GM23248 (cell line): ENCODE measurements around the gene PGD. TPM values are rescaled to one million over a fixed set of nuclear protein-coding genes. Genes with fewer than 3 reads are reported as not detected.
"Not testable (repeated sequence)": the region's sequence is repeated elsewhere in the genome, so short reads cannot be mapped to it uniquely, and the experiment has no call there.

Experiments
- DNase-seq: peaks from one replicate; pipeline ENCODE4 v3.0.0-alpha.2; 2015
- H2AFZ ChIP-seq: fragments of 200-600 bp; sonication (generic); 2 replicates; pipeline ENCODE4 v1.6.1; 2016; ENCODE audit warnings: antibody characterized with exemption
- H3F3A ChIP-seq: fragments of 200-600 bp; sonication (generic); 2 replicates; pipeline ENCODE4 v1.6.1; 2016; ENCODE audit warnings: mild to moderate bottlenecking, antibody characterized with exemption, mixed run types; ENCODE audit not compliant: insufficient read depth
- H3K27ac ChIP-seq: fragments of 200-600 bp; sonication (generic); 2 replicates; pipeline ENCODE4 v1.5.1; 2016; ENCODE audit warnings: mild to moderate bottlenecking
- H3K27me3 ChIP-seq: fragments of 200-600 bp; sonication (generic); replicated peaks from 2 replicates; pipeline ENCODE4 v1.6.1; 2016; ENCODE audit warnings: mild to moderate bottlenecking; ENCODE audit not compliant: insufficient read depth
- H3K36me3 ChIP-seq: fragments of 200-600 bp; sonication (generic); 2 replicates; pipeline ENCODE4 v1.6.1; 2016; ENCODE audit warnings: low read depth, mild to moderate bottlenecking
- H3K4me1 ChIP-seq: fragments of 200-600 bp; sonication (generic); 2 replicates; pipeline ENCODE4 v1.6.1; 2016; ENCODE audit warnings: mild to moderate bottlenecking; ENCODE audit not compliant: insufficient read depth
- H3K4me2 ChIP-seq: fragments of 200-600 bp; sonication (generic); one replicate; pipeline ENCODE4 v1.6.1; 2016; ENCODE audit warnings: mild to moderate bottlenecking; ENCODE audit not compliant: unreplicated experiment
- H3K4me3 ChIP-seq: fragments of 200-600 bp; sonication (generic); 2 replicates; pipeline ENCODE4 v1.5.1; 2016; ENCODE audit warnings: mild to moderate bottlenecking
- H3K79me2 ChIP-seq: fragments of 200-600 bp; sonication (generic); 2 replicates; pipeline ENCODE4 v1.6.1; 2016; ENCODE audit warnings: mild to moderate bottlenecking; ENCODE audit not compliant: insufficient read depth
- H3K9ac ChIP-seq: fragments of 200-600 bp; sonication (generic); 2 replicates; pipeline ENCODE4 v1.6.1; 2016; ENCODE audit warnings: mild to moderate bottlenecking
- H3K9me2 ChIP-seq: fragments of 200-600 bp; sonication (generic); 2 replicates; pipeline ENCODE4 v1.6.1; 2016; ENCODE audit warnings: mixed run types, mild to moderate bottlenecking, moderate library complexity; ENCODE audit not compliant: insufficient read depth
- H3K9me3 ChIP-seq: fragments of 200-600 bp; sonication (generic); one replicate; pipeline ENCODE4 v1.6.1; 2017; ENCODE audit warnings: low read depth
- H4K20me1 ChIP-seq: fragments of 200-600 bp; sonication (generic); 2 replicates; pipeline ENCODE4 v1.6.0; 2016; ENCODE audit not compliant: insufficient read depth
- EZH2 ChIP-seq: fragments of 200-600 bp; sonication (generic); IDR thresholded peaks from 2 replicates; pipeline ENCODE4 v1.6.1; 2018; ENCODE audit warnings: antibody characterized with exemption, mild to moderate bottlenecking; ENCODE audit not compliant: insufficient read depth, poor library complexity, severe bottlenecking
- EZH2phosphoT487 ChIP-seq: fragments of 200-600 bp; sonication (generic); IDR thresholded peaks from 2 replicates; pipeline ENCODE4 v1.6.1; 2018; ENCODE audit warnings: antibody characterized with exemption, moderate library complexity, mild to moderate bottlenecking, low read depth; ENCODE audit not compliant: insufficient read depth
- WGBS, 2 experiments: methylation state at CpG; one replicate each; pipeline ENCODE4 v1.1.6; 2015 to 2017; ENCODE audit warnings: low lambda C conversion rate in 2 of 2, low coverage in 1 of 2; ENCODE audit errors: missing lambda C conversion rate in 2 of 2; 5-methylcytosine and 5-hydroxymethylcytosine counted together
- in situ Hi-C: fragments of 300-500 bp; cut with MboI; formaldehyde crosslinking; loops from 2 replicates; pipeline ENCODE4 v1.15.0; 2020
- polyA plus RNA-seq: library from polyadenylated mRNA; unstranded; fragments of >200 nt; fragmentation: Nextera tagmentation; extraction: Ambion mirVana; gene quantifications from 2 replicates; pipeline ENCODE4 v1.2.1, GENCODE V29; 2016
- total RNA-seq: library from RNA; depleted of rRNA; stranded (reverse); fragments of >200 nt; shearing (Covaris generic); gene quantifications from 2 replicates; pipeline ENCODE4 v1.2.3, GENCODE V29; 2014

Gene PGD
- total and polyA plus RNA-seq, 2 experiments from 2014 or later, result 51.7 to 61.4 TPM

DNA sequence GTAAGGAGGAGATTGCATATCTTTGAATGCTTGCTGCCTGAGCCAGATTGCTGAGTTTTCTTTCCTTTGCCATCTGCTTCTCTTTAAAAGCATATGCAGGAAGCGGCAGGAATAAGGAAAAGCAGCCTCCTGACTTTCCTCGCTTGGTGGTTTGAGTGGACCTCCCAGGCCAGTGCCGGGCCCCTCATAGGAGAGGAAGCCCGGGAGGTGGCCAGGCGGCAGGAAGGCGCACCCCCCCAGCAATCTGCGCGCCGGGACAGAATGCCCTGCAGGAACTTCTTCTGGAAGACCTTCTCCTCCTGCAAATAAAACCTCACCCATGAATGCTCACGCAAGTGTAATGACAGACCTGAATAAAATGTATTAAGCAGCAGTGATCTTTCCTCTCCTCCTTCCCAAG is 52.4 kb downstream of the PGD start:
- Histone ChIP-seq H4K20me1 (no peaks in the 10 kb centered on the region), H3K9ac (peak overlapping the region; percentile 54), H3K36me3 (no peaks in the 10 kb centered on the region), H3K4me1 (peaks cover 19% of the 10 kb centered on the region), H3K27me3 (no peaks in the 10 kb centered on the region), H3F3A (peaks cover 20% of the 10 kb centered on the region), H2AFZ (peak overlapping the region; percentile 81), H3K9me2 (no peaks in the 10 kb centered on the region), H3K27ac (peak overlapping the region; percentile 65), H3K79me2 (no peaks in the 10 kb centered on the region), H3K4me3 (peak overlapping the region; percentile 65), H3K4me2 (peak overlapping the region; percentile 87), H3K9me3 (no peaks in the 10 kb centered on the region)
- TF ChIP-seq EZH2, result no peak
- TF ChIP-seq EZH2phosphoT487, result no peak
- in situ Hi-C loops, result no loop called here
- DNase-seq, result peak; percentile 81
- WGBS, 2 experiments, result 0 to 2% methylated on average over 10 of the region's 10 CpGs

DNA sequence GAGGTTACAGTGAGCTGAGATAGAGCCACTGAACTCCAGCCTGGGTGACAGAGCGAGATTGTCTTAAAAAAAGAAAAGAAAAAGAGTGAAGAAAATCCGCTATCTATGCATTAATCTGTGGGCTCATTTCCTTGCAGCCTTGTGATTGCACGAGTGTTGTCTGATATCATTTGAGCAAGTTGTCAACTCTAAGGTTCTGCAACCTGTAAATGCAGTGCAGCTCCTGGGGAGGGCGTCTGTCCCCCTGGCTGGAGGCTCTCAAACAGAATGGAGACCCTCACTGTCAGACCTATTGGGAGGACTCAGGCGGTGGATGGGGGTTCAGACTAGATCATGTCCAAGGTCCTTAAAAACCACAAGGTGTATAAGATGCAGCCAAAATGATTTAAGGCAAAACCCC is 57.2 kb downstream of the PGD start:
- no peak for DNase-seq
- H3K9me2 ChIP-seq, result no peaks in the 10 kb centered on the region
- H3F3A ChIP-seq, result peaks cover 20% of the 10 kb centered on the region
- no peak overlapping the region for H3K4me3 ChIP-seq
- in situ Hi-C loops, result no loop called here
- H3K9me3 ChIP-seq, result no peaks in the 10 kb centered on the region
- no peak overlapping the region for H3K9ac ChIP-seq
- H3K79me2 ChIP-seq, result no peaks in the 10 kb centered on the region
- WGBS, 2 experiments, result 94 to 96% methylated on average over 5 of the region's 5 CpGs
- H3K27me3 ChIP-seq, result no peaks in the 10 kb centered on the region
- no peaks in the 10 kb centered on the region for H4K20me1 ChIP-seq
- H3K27ac ChIP-seq, result no peak overlapping the region
- H3K36me3 ChIP-seq, result no peaks in the 10 kb centered on the region
- peaks cover 23% of the 10 kb centered on the region for H3K4me1 ChIP-seq
- TF ChIP-seq EZH2 (no peak), EZH2phosphoT487 (no peak)
- no peak overlapping the region for H2AFZ ChIP-seq
- no peak overlapping the region for H3K4me2 ChIP-seq

GRCh38 chr1:10456661-10457060 is 57.8 kb downstream of the PGD start:
- Histone ChIP-seq H3K4me3 (no peak overlapping the region), H3K9me2 (no peaks in the 10 kb centered on the region), H3F3A (peaks cover 14% of the 10 kb centered on the region), H3K4me2 (no peak overlapping the region), H3K79me2 (no peaks in the 10 kb centered on the region), H3K9ac (no peak overlapping the region), H3K4me1 (peaks cover 17% of the 10 kb centered on the region), H2AFZ (no peak overlapping the region), H4K20me1 (no peaks in the 10 kb centered on the region), H3K27ac (no peak overlapping the region), H3K9me3 (no peaks in the 10 kb centered on the region), H3K27me3 (no peaks in the 10 kb centered on the region), H3K36me3 (no peaks in the 10 kb centered on the region)
- no peak for DNase-seq
- 68 to 73% methylated on average over 7 of the region's 7 CpGs for WGBS, 2 experiments
- in situ Hi-C loops, result no loop called here
- TF ChIP-seq EZH2 (no peak), EZH2phosphoT487 (no peak)

GRCh38 chr1:10457462-10457861 is 58.6 kb downstream of the PGD start:
- in situ Hi-C loops, H3K9ac ChIP-seq, DNase-seq, H3K36me3 ChIP-seq, H3K27ac ChIP-seq, H3K4me3 ChIP-seq, H3F3A ChIP-seq, H3K9me3 ChIP-seq, H2AFZ ChIP-seq, H3K27me3 ChIP-seq, H3K9me2 ChIP-seq, H4K20me1 ChIP-seq, H3K79me2 ChIP-seq: not testable (repeated sequence)
- Histone ChIP-seq H3K4me1 (peaks cover 12% of the 10 kb centered on the region; the same call in 1 of the 2 replicates), H3K4me2 (peak overlapping the region; percentile 9)
- 69 to 71% methylated on average over 7 of the region's 7 CpGs for WGBS, 2 experiments

- TF ChIP-seq EZH2 (no peak), EZH2phosphoT487 (no peak)
Observed at GRCh38 chr1:10457875-10458274, 59.0 kb downstream of the PGD start.

More at GRCh38 chr1:10457875-10458274, 59.0 kb downstream of the PGD start:
- peaks cover 9% of the 10 kb centered on the region for H3F3A ChIP-seq
- no peaks in the 10 kb centered on the region for H3K9me3 ChIP-seq
- H4K20me1 ChIP-seq, result no peaks in the 10 kb centered on the region
- in situ Hi-C loops, result no loop called here
- DNase-seq, result no peak
- no peak overlapping the region for H2AFZ ChIP-seq
- H3K27ac ChIP-seq, result no peak overlapping the region
- H3K36me3 ChIP-seq, result no peaks in the 10 kb centered on the region
- peak overlapping the region; percentile 9 for H3K4me2 ChIP-seq
- peaks cover 12% of the 10 kb centered on the region; the same call in 1 of the 2 replicates for H3K4me1 ChIP-seq
- H3K79me2 ChIP-seq, result no peaks in the 10 kb centered on the region
- no peak overlapping the region for H3K4me3 ChIP-seq
- no peak overlapping the region for H3K9ac ChIP-seq
- WGBS, 2 experiments, result 63 to 65% methylated on average over 9 of the region's 9 CpGs
- H3K9me2 ChIP-seq, result no peaks in the 10 kb centered on the region
- H3K27me3 ChIP-seq, result no peaks in the 10 kb centered on the region
